CD1c-positive myeloid dendritic cell (primary cell): ENCODE results near the gene CDH8.
"Not testable (repeated sequence)": the region's sequence is repeated elsewhere in the genome, so short reads cannot be mapped to it uniquely, and the experiment has no call there.

ENCODE experiments used
- DNase-seq: peaks from one replicate; pipeline ENCODE4 v3.0.0-alpha.2; 2016; ENCODE audit errors: extremely low spot score

The CDH8 gene

DNA sequence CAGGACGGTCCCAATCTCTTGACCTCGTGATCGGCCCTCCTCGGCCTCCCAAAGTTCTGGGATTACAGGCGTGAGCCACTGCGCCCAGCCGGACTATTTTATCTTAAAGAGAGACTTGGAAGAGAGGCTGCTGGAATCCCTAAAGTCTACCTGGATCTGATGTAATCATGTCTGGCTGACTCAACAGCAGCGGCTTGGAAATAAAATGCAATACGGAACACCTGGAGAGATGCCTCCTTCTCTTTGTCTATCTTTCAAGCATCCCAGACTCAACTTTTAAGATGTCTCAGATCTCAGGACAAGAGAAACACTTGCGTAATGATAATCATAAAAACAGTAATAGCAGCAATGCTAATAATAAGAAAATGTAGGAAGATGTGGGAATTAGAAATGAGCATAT, 95.6 kb downstream of the CDH8 start:
- DNase-seq: no peak

DNA sequence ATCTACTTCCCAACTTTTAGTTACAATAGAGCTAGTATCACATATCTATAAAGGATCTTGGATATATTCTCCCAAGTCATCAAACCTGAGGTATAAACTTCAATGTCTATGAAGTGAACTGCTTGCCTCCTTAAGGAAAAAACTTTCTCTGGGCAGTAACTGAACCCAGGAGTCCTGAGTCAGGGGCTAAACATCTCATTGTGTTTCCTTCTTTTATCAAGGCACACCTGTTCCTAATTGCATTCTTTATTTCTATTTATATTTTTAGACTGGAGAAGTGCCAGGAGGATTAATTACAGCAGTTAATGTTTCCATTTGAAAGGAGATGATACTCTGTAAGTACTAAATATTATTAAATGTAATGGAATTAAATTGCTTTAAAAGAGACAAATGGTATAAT, 98.6 kb downstream of the CDH8 start:
- no peak for DNase-seq

DNA sequence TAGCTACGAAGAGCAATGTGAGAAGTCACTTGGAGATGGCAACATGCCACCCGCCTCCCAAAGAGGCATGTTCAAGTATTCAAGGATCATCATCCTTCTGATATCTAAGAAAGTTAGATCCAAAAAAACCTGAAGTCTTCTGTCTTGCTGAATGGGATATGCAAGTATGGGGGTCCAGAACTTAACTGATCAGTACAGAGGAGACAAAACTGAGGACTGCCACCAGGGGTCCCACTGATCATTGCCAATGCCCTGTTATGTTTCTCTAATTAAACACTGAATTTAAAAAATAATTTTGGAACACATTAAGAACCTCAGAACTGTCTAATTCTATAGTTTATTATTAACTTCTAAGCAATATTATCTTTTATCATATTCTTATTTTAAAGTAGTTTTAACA, 99.7 kb downstream of the CDH8 start:
- no peak for DNase-seq

DNA sequence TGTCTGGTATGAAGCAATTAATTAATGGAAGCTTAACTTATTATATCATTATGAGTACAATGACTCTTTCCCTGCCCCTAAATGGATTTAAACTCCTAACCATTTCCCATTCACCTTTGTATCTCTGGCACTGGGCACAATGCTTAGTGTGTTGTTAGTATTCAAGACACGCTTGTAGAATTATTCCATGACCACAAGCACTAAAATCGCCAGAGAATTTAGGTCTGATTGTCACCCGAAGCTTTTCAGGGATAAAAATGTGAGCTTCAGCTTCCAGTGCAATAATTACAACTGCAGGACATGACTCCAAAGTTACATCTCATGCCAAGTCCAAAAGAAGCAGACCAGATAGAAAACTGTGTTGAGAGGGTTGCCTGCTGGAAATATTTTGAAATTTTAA, 101.6 kb downstream of the CDH8 start:
- DNase-seq: no peak

DNA sequence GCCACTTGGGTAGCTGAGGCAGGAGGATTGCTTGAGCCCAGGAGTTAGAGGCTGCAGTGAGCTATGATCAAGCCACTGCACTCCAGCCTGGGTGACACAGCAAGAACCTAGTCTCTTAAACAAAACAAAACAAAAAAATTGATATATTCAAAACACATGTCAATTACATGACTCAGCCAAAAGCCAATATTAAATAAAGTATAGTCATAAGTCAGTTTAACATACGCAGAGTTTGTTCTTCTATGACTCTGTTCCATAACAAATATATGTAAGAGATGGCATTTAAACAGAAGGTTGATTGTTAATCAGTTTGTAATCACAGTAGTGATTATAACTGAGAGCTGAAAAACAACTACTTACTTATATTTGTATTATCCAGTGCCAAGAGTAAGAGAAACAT, 106.5 kb downstream of the CDH8 start:
- no peak for DNase-seq

DNA sequence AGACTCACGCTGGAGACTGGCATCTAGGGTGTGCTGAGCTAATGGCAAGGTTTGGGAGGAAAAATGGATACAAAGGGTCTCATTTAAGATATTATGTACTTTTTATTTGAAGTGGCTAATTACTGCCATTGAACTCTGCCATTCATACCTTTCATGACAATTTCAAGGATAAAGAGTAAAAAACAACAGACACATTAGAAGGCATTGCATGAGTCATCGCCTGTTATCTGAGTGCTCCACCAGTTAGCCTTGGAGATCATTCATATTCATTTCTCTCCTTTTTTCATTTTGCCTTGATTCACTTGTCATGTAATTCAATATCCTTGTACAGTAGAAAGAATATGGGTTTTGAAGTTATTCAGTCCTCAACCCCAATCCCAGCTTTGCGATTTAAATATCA, 109.5 kb downstream of the CDH8 start:
- DNase-seq: no peak

DNA sequence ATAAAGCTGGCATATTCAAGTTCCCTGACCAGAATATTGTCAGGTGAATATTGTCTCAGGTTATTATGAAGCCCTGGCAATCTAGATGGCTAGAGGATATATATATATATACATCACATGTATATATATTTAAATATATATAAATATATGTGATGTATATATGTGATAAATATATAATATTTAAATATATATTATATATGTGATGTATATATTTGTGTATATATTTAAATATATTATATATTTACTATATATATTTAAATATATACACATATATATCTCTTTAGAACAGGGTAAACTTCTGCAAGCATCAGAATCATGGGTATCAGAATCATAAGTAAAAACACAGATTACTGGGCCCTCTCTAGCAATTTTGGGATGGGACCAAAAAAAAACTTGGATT, 112.6 kb downstream of the CDH8 start:
- no peak for DNase-seq

DNA sequence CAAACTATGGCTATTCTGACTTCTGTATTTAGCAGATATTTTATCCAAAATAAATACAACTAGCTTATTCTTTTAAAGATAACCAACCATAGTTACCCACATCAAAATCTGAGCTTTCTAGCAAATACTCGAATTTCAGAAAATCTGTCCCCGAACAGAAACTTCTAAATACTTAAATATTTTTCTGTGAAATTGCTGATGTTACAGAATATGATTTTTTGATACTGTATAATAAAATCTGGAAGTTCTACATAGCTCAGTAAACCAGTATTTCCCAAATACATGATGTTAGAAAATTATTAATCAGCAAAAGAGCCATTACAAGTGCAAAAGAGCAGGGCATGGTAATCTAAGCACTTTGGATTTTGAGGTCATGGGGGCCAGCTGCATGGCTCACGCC, 114.9 kb downstream of the CDH8 start:
- DNase-seq: no peak

DNA sequence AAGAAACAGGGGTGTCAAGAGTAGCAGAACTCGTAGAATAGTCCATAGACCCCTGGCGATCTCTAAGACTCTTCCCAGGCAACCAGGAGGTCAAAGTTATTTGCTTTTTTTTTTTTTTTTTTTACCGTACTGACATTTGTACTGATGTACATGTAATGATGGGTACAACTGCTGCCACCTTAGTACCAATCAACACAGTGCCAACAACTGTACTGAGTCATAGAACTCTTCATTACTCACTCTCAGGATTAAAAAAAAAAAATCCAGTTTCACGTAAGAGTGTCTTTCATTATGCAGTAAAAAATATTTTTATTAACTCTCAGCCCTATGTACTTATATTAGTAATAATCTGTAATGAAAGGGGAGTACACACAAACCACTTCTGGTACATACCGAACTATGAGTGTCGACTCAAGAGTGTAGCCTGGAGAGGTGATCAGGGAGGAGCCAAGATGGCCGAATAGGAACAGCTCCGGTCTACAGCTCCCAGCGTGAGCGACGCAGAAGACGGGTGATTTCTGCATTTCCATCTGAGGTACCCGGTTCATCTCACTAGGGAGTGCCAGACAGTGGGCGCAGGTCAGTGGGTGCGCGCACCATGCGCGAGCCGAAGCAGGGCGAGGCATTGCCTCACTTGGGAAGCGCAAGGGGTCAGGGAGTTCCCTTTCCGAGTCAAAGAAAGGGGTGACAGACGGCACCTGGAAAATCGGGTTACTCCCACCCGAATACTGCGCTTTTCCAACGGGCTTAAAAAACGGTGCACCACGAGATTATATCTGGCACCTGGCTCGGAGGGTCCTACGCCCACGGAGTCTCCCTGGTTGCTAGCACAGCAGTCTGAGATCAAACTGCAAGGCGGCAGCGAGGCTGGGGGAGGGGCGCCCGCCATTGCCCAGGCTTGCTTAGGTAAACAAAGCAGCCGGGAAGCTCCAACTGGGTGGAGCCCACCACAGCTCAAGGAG, 118.1 kb downstream of the CDH8 start:
- not testable (repeated sequence) for DNase-seq

DNA sequence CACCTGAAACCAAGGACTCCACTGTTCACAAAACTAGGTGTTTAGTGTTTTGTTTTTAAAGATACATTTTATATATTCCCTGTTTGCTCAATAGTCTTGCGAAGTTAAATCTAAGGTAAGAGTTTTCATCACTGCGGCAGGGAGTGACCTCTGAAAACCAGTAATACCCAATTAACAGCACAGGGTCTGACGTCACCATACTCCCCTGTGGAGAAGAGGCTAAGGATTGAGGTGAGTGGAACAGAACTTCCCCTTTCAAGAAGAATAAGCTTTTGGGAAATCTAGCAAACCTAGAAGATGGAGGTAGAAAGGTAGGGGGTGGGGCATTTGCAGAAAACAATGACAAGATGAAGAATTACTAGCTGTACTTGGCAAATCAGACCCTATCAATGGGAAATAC, 120.7 kb downstream of the CDH8 start:
- DNase-seq: no peak

DNA sequence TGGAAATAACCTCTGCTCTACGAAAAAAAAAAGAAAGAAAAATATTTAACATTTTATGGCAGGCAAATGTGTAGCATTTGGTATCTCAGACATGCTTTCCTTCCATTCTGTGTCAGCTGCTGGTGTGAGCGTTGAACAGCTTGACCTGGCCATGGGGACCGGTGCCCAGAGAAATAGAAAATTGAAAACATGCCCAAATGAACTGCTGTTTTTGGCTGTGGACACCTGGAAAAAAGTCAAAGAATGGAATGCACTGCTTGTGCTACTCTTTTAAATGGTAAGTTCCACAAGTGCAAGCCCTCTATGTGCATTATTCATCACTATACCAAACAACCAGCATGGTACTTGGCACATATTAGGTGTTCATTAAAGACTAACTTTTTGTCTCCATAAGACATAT, 127.2 kb downstream of the CDH8 start:
- no peak for DNase-seq

DNA sequence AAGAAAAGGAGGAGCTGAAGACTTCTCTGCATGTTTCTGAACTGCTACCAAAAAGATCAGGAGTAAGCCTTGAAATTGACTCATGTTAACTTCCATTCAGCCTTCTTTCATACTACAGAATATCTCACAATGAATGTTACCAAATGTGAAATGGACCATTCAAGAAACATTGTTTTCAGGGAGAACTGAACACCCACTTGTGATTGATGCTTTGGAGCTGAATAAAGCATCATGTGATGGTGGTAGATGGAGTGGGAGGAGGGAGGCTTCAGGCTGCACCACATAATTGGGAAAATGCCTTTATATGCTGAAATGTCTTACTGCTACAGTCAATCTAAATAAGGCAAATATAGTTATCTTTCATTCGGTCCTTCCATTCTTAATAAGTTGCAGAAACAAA, 127.8 kb downstream of the CDH8 start:
- DNase-seq: no peak

DNA sequence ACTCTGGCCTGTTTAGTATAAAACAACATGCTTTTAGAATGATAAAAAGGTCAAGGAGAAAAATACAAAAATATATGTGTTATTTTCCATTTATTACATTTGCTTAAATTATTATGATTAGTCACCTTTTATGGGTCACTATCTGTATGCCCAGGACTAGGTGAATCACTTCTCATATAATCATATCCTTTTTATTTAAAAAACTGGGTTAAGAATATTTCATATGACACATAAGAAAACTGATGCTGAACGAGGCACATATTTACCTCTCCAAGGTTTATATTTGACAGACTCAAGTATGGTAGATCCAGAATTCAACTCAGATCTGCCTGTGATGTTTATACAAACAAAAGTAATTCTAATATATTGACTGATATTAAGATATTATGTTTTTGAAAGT, 134.5 kb downstream of the CDH8 start:
- DNase-seq: no peak

DNA sequence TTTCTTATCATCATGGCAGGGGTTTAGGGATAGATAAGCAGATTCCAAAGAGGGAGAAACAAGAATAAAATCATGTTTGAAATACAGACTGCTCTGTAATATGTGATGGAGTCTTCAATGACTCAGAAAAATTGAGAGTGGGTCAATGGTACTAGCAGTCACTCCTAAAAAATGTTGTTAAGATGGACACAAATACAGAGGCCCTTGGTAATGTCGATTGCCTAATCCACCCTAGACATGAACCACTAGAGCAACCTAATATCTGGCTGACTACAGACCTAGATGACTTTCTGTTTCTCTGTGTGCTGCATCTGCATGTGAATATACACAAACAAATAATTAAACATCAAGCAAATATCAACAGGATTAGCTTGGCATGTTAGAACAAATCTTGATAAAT, 135.8 kb downstream of the CDH8 start:
- DNase-seq: no peak

DNA sequence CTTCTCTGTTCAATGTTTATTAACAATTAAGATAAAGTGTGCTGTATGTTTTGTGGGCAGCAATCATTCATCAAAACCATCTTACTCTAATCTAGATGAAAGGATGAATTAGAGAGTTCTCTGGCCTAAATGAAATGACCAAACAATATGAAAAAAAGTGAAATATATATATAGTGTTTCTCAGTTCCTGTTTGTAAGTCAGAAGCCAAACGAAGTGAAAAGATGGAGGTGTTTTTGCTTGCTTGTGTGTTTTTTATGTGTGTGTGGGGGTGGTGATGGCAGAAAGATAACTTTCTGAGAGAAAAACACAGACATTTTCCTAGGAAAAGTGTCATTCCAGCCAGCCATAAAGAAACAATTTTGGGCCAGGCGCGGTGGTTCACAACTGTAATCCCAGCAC, 138.6 kb downstream of the CDH8 start:
- DNase-seq: peak; percentile 11

DNA sequence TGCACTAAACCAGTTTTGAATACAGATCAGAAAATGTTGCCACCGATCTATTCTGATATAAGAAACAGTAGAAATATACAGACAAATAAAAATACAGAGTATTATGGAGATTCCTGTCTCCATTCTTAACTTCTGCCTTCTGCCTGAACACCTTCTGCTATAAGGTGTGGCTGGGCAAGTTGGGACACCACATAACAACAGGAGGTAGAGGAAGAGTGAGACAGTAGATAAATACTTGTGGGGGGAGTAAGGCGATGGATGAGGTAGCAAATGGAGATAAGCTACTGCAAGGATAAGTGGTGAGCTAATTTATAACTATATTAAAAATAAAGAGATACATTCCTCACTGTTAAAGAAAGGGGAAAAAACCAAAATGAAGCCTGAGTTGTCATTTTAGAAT, 143.7 kb downstream of the CDH8 start:
- no peak for DNase-seq

DNA sequence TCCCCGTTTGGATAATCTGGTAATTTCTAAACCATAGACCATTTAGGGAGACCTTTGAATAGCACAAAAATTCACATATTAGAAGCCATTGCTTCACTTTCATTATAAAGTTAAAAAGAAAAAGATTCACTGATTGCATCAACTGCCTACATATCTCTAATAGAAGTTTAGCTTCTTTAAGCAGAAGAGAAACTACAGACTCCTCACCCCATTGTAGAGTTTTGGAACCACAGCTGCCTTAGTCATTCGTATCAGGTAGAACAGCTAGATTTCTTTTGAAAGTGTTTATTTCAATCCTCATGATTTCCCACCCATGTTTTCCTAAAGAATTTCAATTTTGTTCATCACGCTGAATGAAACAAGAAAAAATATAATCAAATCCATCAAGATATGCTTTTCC, 144.8 kb downstream of the CDH8 start:
- DNase-seq: peak; percentile 18

DNA sequence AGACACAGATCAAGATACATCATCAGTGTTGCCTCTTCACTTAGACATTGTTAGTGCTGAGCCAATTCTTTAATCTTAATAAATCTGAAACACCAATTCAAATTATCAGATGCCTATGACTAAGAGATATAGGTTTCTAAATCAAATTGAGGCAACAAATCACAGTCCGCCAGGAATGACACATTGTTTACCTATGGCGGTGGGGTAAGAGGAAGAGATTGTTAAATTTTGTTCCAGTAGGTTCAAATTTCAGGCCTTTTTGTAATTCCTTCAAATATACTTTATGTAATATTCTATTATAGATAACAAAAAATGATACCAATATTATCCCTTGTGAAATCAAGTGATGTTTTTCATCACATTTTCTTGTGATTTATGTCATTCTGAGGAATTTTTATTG, 145.9 kb downstream of the CDH8 start:
- DNase-seq: no peak

DNA sequence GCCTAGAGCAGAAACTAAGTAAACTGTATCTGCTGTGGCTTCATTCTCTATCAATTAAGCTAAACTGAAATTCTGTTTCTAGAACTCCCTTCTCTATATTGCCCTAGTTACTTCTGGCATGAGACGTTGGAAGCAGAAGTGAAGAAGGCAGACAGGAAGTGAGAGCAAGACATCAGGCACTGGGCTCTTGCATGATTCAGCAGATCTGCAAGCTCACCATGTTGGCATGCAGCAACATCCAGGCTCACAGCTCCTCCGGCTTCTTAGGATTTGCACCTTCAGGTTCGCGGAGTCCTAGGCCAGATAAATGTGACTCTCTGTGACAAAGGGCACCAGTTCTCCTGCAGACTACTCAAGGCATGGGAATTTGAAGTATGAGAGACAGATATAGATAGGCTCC, 148.3 kb downstream of the CDH8 start:
- peak; percentile 49 for DNase-seq

DNA sequence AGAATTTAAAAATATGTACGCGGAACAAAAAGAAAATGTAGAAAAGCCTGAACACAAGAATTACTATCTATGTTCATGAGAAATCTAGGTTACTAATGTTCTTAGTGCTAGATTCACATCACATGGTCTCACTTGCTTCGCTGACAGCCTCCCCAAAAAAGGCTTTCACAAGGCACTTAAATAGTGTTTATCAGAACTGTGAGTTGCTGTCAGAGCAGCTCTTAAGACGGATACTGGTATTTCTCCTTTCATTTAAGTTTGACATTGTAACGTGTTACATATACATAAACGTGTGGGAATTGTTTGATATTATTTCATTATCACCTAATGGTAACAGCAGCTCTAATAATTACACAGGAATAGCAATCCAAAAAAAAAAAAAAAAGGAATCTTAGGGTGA, 150.9 kb downstream of the CDH8 start:
- no peak for DNase-seq

DNA sequence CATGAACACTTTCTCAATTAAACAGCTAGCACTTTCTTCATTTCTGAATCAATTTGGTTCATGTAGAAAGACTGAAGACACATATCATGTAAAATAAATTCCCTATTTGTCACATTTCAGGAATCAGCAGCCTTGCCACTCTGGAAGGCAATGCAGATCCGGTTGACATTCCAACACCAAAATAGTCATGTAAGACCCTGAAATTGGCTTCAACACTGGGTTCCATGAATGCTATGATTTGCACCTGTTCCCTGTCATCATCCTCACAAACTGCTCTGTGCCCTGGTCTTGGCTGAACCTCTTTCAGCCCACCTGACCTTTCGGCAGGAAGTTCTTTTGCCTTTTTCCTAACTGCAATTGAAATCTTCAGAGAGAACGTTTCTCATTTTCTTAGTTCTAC, 156.9 kb downstream of the CDH8 start:
- no peak for DNase-seq

DNA sequence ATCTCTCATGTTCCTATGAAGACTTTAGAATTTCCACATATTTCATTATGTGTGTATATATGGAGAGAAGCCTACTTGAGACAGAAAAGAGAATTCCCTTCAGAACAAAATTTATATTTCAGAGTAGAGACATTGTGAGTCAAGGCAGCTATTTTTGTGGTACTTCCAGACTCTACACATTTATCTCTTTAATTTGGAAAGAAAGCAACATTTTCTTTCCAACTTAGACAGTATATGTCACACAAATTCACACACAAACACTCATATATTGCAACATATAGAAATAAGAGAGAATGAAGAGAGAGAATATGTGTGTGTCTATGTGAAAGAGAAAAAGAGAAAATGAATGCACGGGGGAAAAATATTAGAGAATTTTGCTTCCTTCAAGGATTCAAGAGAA, 158.8 kb downstream of the CDH8 start:
- no peak for DNase-seq

DNA sequence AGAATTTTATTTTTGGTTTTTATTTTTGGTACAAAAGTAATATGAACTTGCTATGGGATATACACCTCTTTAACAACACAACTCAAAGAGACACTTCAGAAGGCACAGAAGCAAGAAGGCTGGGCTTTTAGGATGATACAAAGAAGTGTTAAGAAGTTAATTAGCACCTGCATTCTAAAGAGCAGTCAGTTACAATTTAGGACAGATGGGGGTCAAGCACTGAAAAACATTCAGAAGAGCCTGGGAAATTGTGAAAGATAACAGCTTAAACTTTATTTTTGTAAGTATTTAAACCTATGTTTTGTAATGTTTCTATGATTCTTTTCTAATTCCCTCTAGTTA, 163.5 kb downstream of the CDH8 start:
- no peak for DNase-seq
